Omental fat pad (tissue), 4 donors: Measurements from ENCODE around the gene CCNB2. TPM values are rescaled to one million over a fixed set of nuclear protein-coding genes. Genes with fewer than 3 reads are reported as not detected.
A peak's percentile ranks its signal among the peaks of the same experiment; 100 is the strongest.

Experiments
- ATAC-seq: fragments of 150-250 bp; one replicate; pipeline ENCODE4 v1.9.1; 2016; ENCODE audit warnings: mild to moderate bottlenecking, moderate library complexity; ENCODE audit not compliant: low FRiP score
- DNase-seq: peaks from one replicate; pipeline ENCODE4 v3.0.0-alpha.2; 2019; ENCODE audit warnings: low spot score
- total RNA-seq, 4 donors: library from RNA; depleted of rRNA; stranded (reverse); fragments of >200 nt; gene quantifications; one replicate each; pipeline ENCODE4 v1.1.0, GENCODE V29; 2016
- TF ChIP-seq, protein P1 (sequence below), 3 donors: fragments of 450-650 bp; IDR thresholded peaks; one replicate each; pipeline ENCODE4 v1.5.1; 2016 to 2017; ENCODE audit warnings: antibody characterized with exemption in 3 of 3, mild to moderate bottlenecking in 3 of 3, moderate library complexity in 2 of 3

Gene CCNB2
- total RNA-seq = 1 to 10 TPM; 1.0 to 5.8 (median 1.1) TPM

DNA sequence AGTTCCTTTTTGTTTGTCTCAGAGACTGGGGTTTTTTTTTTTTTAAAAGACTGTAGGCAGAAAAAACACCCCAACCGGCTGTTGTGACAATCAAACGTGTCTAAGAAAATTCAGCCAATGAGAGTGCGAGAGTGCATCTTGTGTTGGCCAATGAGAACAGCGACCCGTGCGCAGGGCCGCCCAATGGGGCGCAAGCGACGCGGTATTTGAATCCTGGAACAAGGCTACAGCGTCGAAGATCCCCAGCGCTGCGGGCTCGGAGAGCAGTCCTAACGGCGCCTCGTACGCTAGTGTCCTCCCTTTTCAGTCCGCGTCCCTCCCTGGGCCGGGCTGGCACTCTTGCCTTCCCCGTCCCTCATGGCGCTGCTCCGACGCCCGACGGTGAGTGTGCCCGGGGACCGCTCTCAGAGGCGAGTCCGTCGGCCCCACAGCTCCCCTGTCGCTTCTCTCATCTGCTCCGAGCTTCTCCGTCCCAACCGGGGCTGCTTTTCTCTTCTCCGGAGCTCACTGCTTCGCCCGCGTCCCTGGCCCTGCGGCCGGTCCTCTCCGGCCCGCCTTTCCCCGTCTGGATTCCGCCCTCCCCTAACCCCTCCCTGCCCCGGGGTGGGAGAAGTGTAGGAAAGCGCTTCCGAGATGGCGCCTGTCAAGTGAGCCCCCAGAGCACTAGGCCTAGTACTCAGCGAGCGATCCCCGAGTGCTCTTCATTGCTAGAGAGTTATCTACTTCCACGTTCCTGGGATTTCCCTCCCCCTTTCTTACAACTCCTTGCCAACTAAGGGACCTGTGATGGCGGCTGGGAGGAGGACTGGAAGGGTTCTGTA, at the start of gene CCNB2:
Gene CCNB2, plus strand, starts transcription at position 235 of the 821 bp plus-strand sequence. Its CDS starts 123 bp downstream, at position 358.
- TF ChIP-seq, protein P1, sequence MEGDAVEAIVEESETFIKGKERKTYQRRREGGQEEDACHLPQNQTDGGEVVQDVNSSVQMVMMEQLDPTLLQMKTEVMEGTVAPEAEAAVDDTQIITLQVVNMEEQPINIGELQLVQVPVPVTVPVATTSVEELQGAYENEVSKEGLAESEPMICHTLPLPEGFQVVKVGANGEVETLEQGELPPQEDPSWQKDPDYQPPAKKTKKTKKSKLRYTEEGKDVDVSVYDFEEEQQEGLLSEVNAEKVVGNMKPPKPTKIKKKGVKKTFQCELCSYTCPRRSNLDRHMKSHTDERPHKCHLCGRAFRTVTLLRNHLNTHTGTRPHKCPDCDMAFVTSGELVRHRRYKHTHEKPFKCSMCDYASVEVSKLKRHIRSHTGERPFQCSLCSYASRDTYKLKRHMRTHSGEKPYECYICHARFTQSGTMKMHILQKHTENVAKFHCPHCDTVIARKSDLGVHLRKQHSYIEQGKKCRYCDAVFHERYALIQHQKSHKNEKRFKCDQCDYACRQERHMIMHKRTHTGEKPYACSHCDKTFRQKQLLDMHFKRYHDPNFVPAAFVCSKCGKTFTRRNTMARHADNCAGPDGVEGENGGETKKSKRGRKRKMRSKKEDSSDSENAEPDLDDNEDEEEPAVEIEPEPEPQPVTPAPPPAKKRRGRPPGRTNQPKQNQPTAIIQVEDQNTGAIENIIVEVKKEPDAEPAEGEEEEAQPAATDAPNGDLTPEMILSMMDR (IDR thresholded peaks at IDR 0.05) = no peak
- DNase-seq (peak; percentile 51), ATAC-seq (peak; percentile 98)

DNA sequence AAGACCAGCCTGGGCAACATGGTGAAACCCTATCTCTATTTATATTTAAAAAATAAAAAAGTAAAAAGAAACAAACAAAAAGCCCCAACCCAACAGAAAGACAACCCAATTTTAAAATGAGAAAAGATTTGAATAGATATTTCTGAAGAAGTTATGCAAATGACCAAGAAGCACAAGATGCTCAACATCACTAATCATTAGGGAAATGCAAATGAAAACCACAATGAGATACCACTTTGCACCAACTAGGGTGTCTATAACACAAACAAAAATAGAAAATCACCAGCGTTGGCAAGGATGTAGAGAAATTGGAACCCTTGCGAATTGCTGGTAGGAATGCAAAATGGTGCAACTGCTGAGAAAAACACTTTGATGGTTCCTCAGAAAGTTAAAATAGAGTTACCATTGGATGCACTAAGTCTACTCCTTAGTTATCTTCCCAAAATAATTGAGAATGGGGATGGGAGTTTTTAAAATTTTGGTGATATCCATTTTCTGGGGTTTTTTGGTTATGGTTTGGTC, 45.8 kb upstream of the CCNB2 start:
- DNase-seq (no peak), ATAC-seq (no peak)
- TF ChIP-seq, protein P1 (IDR thresholded peaks at IDR 0.05) = no peak

DNA sequence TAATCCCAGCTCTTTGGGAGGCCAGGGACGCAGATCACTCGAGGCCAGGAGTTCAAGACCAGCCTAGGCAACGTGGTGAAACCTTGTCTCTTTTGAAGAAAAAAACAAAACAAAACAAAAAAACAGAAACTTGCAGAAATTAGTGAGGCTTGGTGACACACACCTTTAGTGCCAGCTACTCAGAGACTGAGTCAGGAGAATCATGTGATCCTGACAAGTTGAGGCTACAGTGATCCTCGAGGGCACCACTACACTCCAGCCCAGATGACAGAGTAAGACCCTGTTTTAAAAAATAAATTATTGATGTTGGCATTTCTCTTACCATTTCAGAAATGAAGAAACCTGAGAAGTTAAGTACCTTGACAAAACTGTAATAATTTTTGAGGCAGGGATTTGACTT, 44.6 kb upstream of the CCNB2 start:
- TF ChIP-seq, protein P1 (IDR thresholded peaks at IDR 0.05) = no peak
- no peak for ATAC-seq
- no peak for DNase-seq

DNA sequence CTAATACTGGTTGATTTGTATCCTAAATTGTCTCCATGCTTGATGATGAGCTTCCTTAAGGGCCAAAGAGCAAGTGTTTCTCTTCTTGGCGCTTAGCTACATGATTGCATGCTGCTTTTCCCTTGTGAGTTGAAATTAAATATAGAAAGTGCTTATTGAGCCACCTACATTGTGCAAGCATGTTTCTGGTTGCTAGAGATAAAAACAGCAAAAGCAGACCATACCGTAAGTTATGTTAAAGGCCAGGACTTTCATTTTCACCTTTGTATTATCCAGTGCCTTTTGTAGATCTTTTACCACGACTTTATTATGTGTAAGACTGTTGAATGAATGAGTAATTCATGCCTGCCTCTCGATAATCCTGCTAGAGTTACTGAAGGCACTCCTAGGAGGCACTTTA, 41.9 kb upstream of the CCNB2 start:
- TF ChIP-seq, protein P1 (IDR thresholded peaks at IDR 0.05) = no peak
- no peak for DNase-seq
- no peak for ATAC-seq

DNA sequence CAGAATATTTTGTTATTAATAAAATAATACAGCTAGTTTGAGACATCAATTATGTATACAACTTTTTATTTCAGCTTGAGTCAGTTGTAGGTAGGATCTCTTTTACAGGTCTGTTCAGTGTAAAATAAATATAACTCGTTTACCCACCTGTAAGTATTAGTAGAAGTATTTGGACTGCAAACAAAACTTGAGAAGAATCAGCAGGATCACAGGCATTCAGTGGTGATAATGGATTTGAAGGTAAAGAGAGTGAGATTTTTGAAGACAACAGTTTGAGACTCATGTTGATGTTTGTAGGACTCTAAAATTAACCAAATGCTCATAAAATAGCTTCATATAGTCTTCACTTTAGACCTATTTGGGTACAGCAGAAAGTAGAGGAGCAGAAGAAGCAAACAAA, 35.5 kb upstream of the CCNB2 start:
- ATAC-seq = no peak
- TF ChIP-seq, protein P1 (IDR thresholded peaks at IDR 0.05) = no peak
- no peak for DNase-seq

DNA sequence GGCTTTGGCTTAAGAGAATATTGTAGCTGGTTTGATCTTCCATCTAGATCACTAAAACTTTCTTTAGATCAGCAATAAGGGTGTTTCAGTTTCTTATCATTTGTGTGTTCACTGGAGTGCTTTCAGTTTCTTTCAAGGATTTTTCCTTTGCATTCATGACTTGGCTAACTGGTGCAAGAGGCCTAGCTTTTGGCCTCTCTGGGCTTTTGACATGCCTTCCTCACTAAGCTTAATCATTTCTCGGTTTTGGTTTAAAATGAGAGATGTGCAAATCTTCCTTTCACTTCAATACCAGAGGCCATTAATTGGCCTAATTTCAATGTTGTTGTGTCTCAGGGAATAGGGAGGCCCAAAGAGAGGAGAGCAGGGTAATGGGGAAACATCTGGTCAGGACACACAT, 30.3 kb upstream of the CCNB2 start:
- DNase-seq (no peak), ATAC-seq (no peak)
- TF ChIP-seq, protein P1 (IDR thresholded peaks at IDR 0.05) = no peak

DNA sequence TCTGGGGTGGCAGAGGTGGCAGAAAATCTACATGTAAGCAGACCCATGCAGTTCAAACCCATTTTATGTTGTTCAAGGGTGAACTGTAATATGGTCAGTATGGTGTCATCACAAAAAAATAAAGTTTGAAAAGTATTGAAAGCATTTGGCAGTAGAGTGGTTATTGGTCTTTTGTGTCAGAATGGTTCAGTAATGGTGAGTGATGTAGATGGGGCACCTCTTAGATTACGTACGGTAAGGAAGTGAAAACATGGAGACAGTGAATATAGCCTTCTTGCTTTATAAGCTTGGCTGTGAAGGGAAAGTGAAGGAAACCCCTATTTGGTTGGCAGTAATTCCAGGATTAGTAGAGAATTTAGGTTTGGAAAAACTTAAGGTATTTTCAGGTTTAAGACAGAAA, 17.2 kb upstream of the CCNB2 start:
- TF ChIP-seq, protein P1 (IDR thresholded peaks at IDR 0.05) = no peak
- no peak for DNase-seq
- no peak for ATAC-seq
